Loucy (cell line): ENCODE measurements around the gene GNAZ.

Experiments
- H2AFZ ChIP-seq: fragments of 200-600 bp; sonication (generic); 2 replicates; pipeline ENCODE4 v1.6.0; 2016; ENCODE audit warnings: antibody characterized with exemption, mild to moderate bottlenecking, low read length, moderate library complexity
- H3F3A ChIP-seq: fragments of 200-600 bp; 2 replicates; pipeline ENCODE4 v1.6.0; 2016; ENCODE audit warnings: antibody characterized with exemption, low read depth, mild to moderate bottlenecking
- H3K27me3 ChIP-seq: fragments of 200-600 bp; sonication (generic); 2 replicates; pipeline ENCODE4 v1.6.1; 2014; ENCODE audit warnings: low read length, mild to moderate bottlenecking; ENCODE audit not compliant: insufficient read depth, poor library complexity, severe bottlenecking
- H3K36me3 ChIP-seq: fragments of 200-600 bp; sonication (generic); 2 replicates; pipeline ENCODE4 v1.6.1; 2016; ENCODE audit warnings: low read length; ENCODE audit not compliant: insufficient read depth
- H3K4me1 ChIP-seq: fragments of 200-600 bp; sonication (generic); 2 replicates; pipeline ENCODE4 v1.5.1; 2014; ENCODE audit warnings: low read length, mild to moderate bottlenecking; ENCODE audit not compliant: insufficient read depth, poor library complexity, severe bottlenecking
- H3K4me2 ChIP-seq: fragments of 200-600 bp; sonication (generic); 2 replicates; pipeline ENCODE4 v1.6.0; 2014; ENCODE audit warnings: antibody characterized with exemption, low read length, low read depth, mild to moderate bottlenecking; ENCODE audit not compliant: poor library complexity, severe bottlenecking
- H3K4me3 ChIP-seq: fragments of 200-600 bp; sonication (generic); 2 replicates; pipeline ENCODE4 v1.5.1; 2014; ENCODE audit warnings: low read length, mild to moderate bottlenecking, mixed read lengths; ENCODE audit not compliant: poor library complexity, severe bottlenecking
- H3K79me2 ChIP-seq: fragments of 200-600 bp; sonication (generic); 2 replicates; pipeline ENCODE4 v1.6.1; 2014; ENCODE audit warnings: low read length; ENCODE audit not compliant: insufficient read depth
- H3K9ac ChIP-seq: fragments of 200-600 bp; sonication (generic); 2 replicates; pipeline ENCODE4 v1.6.0; 2014; ENCODE audit warnings: mild to moderate bottlenecking, low read depth, low read length, moderate library complexity; ENCODE audit not compliant: poor library complexity, severe bottlenecking
- H3K9me2 ChIP-seq: fragments of 200-600 bp; sonication (generic); replicated peaks from 2 replicates; pipeline ENCODE4 v1.6.1; 2016; ENCODE audit warnings: low read depth, low read length, mixed read lengths
- H3K9me3 ChIP-seq: fragments of 200-600 bp; sonication (generic); 2 replicates; pipeline ENCODE4 v1.6.1; 2014; ENCODE audit warnings: mild to moderate bottlenecking, antibody characterized with exemption, low read length, low read depth; ENCODE audit not compliant: insufficient read depth
- H4K20me1 ChIP-seq: fragments of 200-600 bp; sonication (generic); 2 replicates; pipeline ENCODE4 v1.6.0; 2014; ENCODE audit warnings: antibody characterized with exemption, low read length, mild to moderate bottlenecking; ENCODE audit not compliant: insufficient read depth, poor library complexity, severe bottlenecking
- CTCF ChIP-seq: fragments of 200-600 bp; sonication (generic); conservative IDR thresholded peaks from 2 replicates; pipeline ENCODE4 v1.5.1; 2014; ENCODE audit warnings: mild to moderate bottlenecking, antibody characterized with exemption, low read length
- EZH2phosphoT487 ChIP-seq: fragments of 200-600 bp; IDR thresholded peaks from 2 replicates; pipeline ENCODE4 v1.6.1; 2018; ENCODE audit warnings: antibody characterized with exemption, mild to moderate bottlenecking, moderate library complexity, borderline replicate concordance

The GNAZ gene

DNA sequence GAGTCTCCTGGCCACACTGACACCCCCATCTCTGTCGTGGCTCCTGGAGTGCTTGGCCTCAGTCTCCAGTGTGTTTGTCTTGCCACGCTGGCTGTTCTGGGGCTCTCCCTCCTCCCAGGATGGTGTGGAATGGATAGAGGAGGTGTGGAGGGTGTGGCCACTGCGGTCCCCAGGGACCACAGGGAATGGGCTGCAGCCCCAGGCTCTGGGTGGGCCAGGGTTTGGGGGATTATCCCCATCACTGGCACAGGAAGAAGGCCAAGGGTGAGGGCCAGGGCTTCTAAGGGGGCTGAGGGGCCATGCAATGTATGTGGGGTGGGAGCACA lies 8.1 kb downstream of the GNAZ start:
- Histone ChIP-seq H3K4me3 (no peak overlapping the region), H3K27me3 (no peaks in the 10 kb centered on the region), H3K9me2 (no peaks in the 10 kb centered on the region), H3K4me2 (no peak overlapping the region), H3K9ac (no peak overlapping the region), H3K79me2 (no peaks in the 10 kb centered on the region), H3K36me3 (no peaks in the 10 kb centered on the region), H3K9me3 (no peaks in the 10 kb centered on the region), H3K4me1 (peaks cover 5% of the 10 kb centered on the region), H2AFZ (no peak overlapping the region), H3F3A (no peaks in the 10 kb centered on the region), H4K20me1 (no peaks in the 10 kb centered on the region)
- TF ChIP-seq EZH2phosphoT487 (no peak), CTCF (no peak)

- Histone ChIP-seq H3K9me2 (no peaks in the 10 kb centered on the region), H3K4me2 (no peak overlapping the region), H3K79me2 (no peaks in the 10 kb centered on the region), H3K36me3 (no peaks in the 10 kb centered on the region), H3F3A (no peaks in the 10 kb centered on the region), H2AFZ (no peak overlapping the region), H3K4me1 (peaks cover 5% of the 10 kb centered on the region), H4K20me1 (no peaks in the 10 kb centered on the region), H3K27me3 (no peaks in the 10 kb centered on the region), H3K9ac (no peak overlapping the region), H3K4me3 (no peak overlapping the region), H3K9me3 (no peaks in the 10 kb centered on the region)
- TF ChIP-seq EZH2phosphoT487 = no peak
- no peak for TF ChIP-seq CTCF
Observed at GRCh38 chr22:23079240-23079768, 9.0 kb downstream of the GNAZ start.

GRCh38 chr22:23079814-23080521 lies 9.6 kb downstream of the GNAZ start:
- Histone ChIP-seq H3K9ac (no peak overlapping the region), H3K4me3 (no peak overlapping the region), H3K4me2 (no peak overlapping the region), H3K27me3 (no peaks in the 10 kb centered on the region), H2AFZ (no peak overlapping the region), H4K20me1 (no peaks in the 10 kb centered on the region), H3K9me2 (no peaks in the 10 kb centered on the region), H3F3A (no peaks in the 10 kb centered on the region), H3K79me2 (no peaks in the 10 kb centered on the region), H3K9me3 (no peaks in the 10 kb centered on the region), H3K36me3 (no peaks in the 10 kb centered on the region), H3K4me1 (peaks cover 5% of the 10 kb centered on the region)
- TF ChIP-seq EZH2phosphoT487 = no peak
- no peak for TF ChIP-seq CTCF
